ENCODE results near the gene AKAP10.
"Not testable (repeated sequence)": the region's sequence is repeated elsewhere in the genome, so short reads cannot be mapped to it uniquely, and the experiment has no call there.

The AKAP10 gene

GRCh38 chr17:19979917-19980770, 2.5 kb upstream of the AKAP10 start:
- no peak for DNase-seq (ENCODE audit: low read depth)

GRCh38 chr17:19978805-19979211, 1.2 kb upstream of the AKAP10 start:
- no peak for DNase-seq (ENCODE audit: low read depth)

- no peak for DNase-seq (ENCODE audit: low read depth)
Measured at GRCh38 chr17:19978209-19978802, 678 bp upstream of the AKAP10 start.

DNA sequence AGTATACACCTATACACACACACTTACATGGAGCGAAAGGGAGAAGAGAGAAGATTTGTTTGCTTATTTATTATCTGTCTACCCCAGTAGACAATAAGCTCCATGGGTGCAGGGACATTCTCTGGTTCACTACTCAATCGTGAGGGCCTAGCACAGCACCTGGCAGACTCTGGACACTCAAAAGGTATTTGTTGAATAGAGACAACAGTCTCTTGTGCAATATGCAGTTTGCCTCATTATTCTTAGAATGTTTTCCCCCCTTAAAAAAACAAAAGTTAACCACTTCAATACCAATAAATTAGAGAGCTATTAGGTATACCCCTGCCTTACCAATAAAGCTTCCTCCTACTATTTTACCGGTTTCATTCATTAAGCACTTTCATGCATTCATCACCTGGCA, 2.0 kb downstream of the AKAP10 start:
- no peak for DNase-seq (ENCODE audit: low read depth)

GRCh38 chr17:19973156-19973555, 4.5 kb downstream of the AKAP10 start:
- DNase-seq (ENCODE audit: low read depth) = no peak

DNA sequence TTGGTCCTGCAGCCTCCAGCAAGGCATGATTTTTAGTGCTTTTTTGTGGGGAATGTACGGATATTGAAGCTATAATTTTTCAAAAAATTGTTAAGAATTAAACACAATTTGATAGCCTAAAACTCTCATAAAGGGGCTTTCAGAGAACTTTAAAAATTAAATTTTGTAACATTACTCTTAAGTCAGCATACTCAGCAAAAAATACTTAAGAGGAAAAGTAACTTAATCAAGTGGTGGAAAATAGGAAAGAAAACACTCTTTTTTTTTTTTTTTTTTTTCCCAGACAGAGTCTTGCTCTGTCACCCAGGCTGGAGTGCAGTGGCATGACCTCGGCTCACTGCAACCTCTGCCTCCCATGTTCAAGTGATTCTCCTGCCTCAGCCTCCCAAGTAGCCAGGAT, 14.7 kb downstream of the AKAP10 start:
- not testable (repeated sequence) for DNase-seq (ENCODE audit: low read depth)

GRCh38 chr17:19958023-19958422, 19.6 kb downstream of the AKAP10 start:
- no peak for DNase-seq (ENCODE audit: low read depth)

DNA sequence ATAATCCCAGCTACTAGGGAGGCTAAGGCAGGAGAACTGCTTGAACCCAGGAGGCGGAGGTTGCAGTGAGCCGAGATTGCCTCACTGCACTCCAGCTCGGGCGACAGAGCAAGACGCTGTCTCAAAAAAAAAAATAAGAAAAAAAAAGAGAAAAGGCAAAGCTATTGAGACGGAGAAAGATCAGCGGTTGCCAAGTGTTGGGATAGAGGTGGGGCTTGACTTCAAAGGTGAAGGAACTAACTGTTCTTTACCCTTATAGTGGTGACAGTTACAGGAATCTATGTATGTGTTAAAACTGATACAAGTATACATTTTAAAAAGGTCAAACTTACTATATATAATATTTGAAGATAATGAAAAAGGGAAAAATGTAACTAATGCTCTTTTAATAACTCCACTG, 22.5 kb downstream of the AKAP10 start:
- no peak for DNase-seq (ENCODE audit: low read depth)

DNA sequence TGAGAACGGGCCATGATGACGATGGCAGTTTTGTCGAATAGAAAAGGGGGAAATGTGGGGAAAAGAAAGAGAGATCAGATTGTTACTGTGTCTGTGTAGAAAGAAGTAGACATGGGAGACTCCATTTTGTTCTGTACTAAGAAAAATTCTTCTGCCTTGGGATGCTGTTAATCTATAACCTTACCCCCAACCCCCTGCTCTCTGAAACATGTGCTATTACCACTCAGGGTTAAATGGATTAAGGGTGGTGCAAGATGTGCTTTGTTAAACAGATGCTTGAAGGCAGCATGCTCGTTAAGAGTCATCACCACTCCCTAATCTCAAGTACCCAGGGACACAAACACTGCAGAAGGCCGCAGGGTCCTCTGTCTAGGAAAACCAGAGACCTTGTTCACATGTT, 26.2 kb downstream of the AKAP10 start:
- not testable (repeated sequence) for DNase-seq (ENCODE audit: low read depth)

DNA sequence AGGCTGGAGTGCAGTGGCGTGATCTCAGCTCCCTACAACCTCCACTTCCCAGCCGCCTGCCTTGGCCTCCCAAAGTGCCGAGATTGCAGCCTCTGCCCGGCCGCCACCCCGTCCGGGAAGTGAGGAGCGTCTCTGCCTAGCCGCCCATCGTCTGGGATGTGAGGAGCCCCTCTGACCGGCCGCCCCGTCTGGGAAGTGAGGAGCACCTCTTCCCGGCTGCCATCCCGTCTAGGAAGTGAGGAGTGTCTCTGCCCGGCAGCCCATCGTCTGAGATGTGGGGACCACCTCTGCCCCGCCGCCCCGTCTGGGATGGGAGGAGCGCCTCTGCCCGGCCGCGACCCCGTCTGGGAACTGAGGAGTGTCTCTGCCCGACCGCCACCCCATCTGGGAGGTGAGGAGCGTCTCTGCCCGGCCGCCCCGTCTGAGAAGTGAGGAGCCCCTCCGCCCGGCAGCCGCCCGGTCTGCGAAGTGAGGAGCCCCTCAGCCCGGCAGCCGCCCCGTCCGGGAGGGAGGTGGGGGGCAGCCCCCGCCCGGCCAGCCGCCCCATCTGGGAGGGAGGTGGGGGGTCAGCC, 26.9 kb downstream of the AKAP10 start:
- not testable (repeated sequence) for DNase-seq (ENCODE audit: low read depth)

GRCh38 chr17:19948116-19948943, 29.3 kb downstream of the AKAP10 start:
- no peak for DNase-seq (ENCODE audit: low read depth)

GRCh38 chr17:19946921-19947320, 30.7 kb downstream of the AKAP10 start:
- DNase-seq (ENCODE audit: low read depth) = no peak

- DNase-seq (ENCODE audit: low read depth) = no peak
Measured at GRCh38 chr17:19945009-19945626, 32.5 kb downstream of the AKAP10 start.

DNA sequence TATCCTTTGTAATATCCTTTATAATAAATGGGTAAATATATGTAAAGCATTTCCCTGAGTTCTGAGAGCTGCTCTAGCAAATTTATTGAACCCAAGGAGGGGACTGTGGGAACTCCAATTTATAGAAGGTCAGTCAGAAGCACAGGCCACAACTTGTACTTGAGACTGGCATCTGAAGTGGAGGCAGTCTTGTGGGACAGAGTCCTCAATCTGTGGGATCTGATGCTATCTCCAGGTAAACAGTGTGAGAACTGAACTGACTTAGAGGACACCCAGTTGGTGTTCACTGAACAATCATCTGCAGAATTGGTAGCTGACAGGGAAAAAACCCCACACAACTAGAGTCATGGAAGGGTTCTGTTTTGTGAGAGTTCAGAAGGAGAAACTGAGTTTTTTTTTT, 34.0 kb downstream of the AKAP10 start:
- no peak for DNase-seq (ENCODE audit: low read depth)

GRCh38 chr17:19943026-19943425, 34.6 kb downstream of the AKAP10 start:
- DNase-seq (ENCODE audit: low read depth) = no peak

DNA sequence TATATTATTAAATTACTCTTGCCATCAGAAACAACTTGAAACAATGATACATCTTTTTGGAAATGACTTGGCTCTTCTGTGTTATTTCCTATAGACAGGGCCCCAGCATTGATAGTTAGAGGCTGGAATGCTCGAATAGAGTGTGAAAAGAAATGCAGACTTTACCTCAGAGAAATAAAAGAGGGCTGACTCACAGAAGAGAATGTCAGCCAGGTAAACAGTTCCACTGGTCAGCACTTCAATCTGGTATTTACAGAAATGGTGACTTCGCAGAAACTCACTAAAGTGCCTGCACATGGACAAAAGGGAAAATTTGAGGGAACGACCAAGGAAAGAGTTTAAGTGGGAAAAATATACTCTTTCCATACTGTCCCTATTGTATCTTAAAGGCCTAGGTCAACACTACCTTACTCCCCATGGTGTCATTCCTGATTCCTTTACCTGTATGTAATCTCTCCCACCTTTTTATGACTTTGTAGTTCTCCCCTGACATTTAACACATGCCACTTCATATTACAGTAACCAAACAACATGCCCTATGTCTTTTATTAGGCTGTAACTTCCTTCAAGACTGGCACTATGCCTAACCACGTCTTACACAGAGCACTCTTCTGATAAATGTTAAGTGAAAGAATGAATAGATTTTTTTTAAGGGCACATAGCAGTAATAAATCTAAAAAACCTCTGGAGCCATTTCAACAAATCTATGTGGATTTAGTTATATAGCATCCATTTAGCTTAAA, 36.7 kb downstream of the AKAP10 start:
- DNase-seq (ENCODE audit: low read depth) = no peak

DNA sequence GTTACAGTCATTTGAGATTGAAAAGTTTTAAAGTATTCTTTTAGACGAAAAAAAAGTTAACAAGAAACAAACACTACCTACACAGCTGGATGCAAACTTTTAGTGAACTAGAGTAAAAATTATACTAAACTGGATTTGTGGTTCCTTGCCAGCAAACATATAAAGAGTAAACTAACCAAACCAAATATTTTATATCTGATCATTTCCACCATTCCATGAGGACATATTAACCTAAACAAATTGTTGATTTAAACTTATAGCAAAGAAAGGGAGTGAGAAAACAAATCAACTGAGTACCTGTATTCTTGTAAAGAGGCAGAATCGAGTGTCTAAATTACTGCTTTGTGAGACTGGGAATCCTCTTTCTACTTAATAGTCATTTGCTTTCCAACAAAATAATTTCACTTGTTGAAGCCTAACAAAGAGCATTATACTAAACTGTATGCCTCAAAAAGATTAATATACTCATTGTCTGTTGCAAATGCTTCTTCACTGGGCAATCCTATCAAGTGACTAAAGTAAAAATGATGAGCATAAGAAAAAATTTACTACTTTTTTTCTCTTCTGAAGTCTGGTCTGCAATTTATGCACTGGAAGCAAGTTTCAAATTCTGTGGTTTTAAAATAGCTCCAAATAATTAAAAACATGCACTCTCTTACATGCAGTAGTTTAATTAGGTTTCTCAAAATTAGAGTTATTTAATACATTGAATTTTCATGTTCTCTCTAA, 37.5 kb downstream of the AKAP10 start:
- no peak for DNase-seq (ENCODE audit: low read depth)

- DNase-seq (ENCODE audit: low read depth) = no peak
Measured at GRCh38 chr17:19938736-19939135, 38.9 kb downstream of the AKAP10 start.

DNA sequence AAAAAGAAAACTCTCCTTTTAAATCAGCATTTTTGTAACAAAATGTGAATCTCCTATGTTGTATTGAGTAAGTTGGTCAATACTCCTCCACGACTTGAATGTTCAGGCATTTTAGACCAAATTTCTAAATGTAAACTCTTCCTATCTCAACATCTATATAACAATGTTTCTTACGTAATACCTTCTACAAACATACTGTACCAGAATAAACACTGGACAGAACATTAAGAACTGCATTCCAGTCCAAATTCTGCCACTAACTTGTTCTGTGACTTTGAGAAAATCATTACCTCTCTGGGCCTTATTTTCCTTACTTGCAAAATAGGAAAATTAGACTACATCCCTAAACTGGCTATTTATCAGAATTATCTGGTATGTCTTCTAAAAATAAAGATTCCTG, 40.1 kb downstream of the AKAP10 start:
- no peak for DNase-seq (ENCODE audit: low read depth)

GRCh38 chr17:19935169-19935568, 42.5 kb downstream of the AKAP10 start:
- no peak for DNase-seq (ENCODE audit: low read depth)

DNA sequence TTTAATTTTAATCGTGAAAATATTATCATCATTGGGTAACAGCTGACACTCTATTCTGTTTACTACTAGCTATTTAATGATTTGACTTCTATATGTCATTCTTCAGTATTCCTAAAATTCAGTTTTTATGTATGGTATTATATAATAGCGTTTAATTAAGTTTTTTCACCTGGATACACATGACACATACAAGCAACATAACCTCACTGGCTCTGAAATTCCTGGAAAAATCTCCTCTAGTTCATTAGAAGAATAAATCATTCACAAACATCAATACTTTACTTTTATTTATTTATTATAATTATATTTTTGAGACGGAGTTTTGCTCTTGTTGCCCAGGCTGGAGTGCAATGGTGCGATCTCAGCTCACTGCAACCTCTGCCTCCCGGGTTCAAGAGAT, 44.0 kb downstream of the AKAP10 start:
- no peak for DNase-seq (ENCODE audit: low read depth)

Measured in stimulated activated CD8-positive, alpha-beta memory T cell treated with anti-CD3 and anti-CD28 coated beads, Interleukin-4, amount 100 ng/mL, for 24 hours (primary cell).